ENCODE results near the gene ZNF778. TPM values are rescaled to one million over a fixed set of nuclear protein-coding genes. Genes with fewer than 3 reads are reported as not detected.

Gene ZNF778
- total and polyA plus RNA-seq, 2 of the 8 experiments (the other 6 are each of a cell fraction or from before 2014, with no cell fraction given), result 9.5 to 21.9 TPM

DNA sequence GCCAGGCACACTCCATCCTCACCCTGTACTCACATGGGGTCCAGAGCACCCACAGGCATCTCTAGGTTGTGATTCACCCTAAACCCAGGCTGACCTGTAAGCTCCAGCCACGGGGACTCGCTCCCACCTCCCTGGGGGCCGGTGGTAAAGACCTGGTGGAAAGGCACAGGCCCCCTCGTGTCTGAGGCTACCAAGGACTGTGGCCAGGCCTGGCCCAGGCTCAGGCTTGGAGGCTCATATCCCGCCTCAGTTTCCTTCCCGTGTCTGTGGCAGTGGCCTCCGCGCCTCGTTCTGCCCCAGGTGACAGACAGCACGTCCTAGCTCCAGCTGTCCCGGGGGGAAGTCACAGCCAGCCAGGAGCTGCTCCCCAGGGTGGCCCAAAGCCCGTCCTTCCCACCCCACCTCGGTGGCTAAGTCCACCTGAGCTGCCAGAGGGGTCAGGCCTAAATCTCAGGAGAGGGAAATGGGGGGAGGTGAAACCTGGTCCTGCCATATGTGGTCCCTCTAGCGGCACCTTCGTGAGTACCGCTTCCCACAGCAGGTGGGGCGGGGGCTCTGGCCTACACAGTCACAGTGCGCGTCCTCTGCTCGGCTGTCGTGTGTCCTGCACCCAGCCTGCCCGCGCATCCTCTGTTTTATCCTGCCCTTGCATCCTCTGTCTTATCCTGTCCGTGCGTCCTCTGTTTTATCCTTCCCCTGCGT, 33.4 kb upstream of the ZNF778 start (continued):
- TF ChIP-seq GTF2F1 (IDR thresholded peaks at IDR 0.05; ENCODE audit: borderline replicate concordance, low read depth, low read length) (no peak), EZH2 (IDR thresholded peaks at IDR 0.05; ENCODE audit: low read depth, low read length, severe bottlenecking) (no peak), PHF8 (conservative IDR thresholded peaks at IDR 0.05; ENCODE audit: low read depth, low read length) (no peak), ASH2L (IDR thresholded peaks at IDR 0.05; ENCODE audit: low read length) (no peak), EP300 (IDR thresholded peaks at IDR 0.05; ENCODE audit: borderline replicate concordance in 1 of 2, low read depth in 2 of 2, low read length in 2 of 2) (no peak), JUND (IDR thresholded peaks at IDR 0.05; ENCODE audit: low read length) (no peak)
